Measurements from ENCODE around the gene ALG9.

Gene ALG9

DNA sequence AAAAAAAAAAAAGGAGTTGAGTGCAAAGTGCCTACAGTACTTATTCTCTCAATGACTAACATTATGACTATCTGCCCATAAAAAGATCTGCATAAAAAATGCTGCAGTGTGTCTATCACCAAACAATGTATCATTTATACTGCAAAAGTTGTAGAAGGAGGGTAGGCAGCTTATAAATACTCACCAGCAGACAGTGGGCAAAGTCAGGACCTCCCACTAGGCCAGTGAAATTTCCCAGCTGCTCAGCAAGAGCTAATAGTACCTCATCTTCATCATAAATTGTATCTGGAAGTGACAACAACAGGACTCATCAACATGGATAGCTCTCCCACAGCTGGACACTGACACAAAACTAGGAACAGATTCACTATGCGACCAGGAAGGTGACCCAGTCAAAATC lies 106.8 kb downstream of the ALG9 start:
- peak; percentile 11 for DNase-seq (ENCODE audit: low spot score)

DNA sequence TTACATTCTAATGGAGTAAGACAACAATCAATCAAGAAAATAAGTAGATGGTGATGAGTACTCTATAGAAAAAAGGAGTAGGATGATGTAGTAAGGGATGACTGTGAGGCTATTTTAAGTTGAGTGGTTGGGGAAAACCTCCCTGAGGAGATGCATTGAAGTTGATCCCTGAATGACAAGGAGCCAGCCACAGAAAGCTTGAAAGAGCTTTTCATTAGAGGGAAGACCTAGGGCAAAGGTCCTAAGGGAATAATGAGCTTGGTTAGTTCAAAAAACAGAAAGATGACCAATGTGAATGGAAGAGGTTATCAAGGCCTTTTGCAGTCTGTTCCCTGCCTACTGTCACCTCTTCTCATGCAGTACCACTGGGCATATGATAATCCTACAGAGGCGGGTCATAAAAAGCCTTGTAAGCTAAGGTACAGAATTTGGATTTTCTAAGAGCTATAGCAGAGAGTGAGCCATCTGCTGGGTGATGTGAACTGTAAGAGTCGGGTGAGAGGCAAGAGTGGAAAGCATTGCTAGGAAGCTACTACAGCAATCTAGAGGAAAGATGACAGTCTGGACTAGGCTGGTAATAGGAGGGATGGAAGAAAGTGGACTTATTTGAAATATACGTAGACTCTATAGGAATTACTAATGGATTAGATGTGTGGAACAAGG lies 108.3 kb downstream of the ALG9 start:
- no peak for DNase-seq (ENCODE audit: low spot score)

DNA sequence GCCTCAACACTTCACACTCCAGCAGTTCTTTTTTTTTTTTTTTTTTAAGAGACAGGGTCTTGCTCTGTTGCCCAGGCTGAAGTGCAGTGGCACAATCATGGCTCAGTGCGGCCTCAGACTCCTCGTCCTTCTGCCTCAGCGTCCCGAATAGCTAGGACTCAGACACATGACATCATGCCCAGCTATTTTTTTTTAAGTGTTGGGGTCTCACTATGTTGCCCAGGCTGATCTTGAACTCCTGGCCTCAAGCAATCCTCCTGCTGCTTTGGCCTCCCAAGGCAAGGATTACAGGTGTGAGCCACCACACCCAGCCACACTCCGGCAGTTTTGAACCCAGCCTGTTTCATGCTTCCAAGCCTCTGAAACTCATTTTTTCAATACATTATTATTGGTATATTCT lies 108.9 kb downstream of the ALG9 start:
- DNase-seq (ENCODE audit: low spot score), result no peak

DNA sequence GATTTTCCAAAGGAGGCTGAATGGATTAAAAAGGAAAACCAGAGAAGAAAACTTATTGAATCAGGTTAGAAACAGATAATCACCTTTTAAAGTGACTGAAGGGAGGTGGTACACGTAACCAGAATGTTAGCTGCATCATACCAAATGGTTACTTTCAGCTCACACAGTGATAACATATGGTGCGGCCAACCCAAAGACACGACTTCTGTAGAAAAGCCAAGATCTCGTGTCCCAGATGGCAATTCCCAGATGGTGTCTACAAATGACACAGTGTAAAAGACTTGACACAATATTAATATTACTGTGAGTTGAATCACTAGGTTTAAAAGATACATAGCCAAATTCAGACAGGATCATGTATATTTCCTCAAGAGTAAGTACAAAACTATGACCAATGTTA lies 110.3 kb downstream of the ALG9 start:
- no peak for DNase-seq (ENCODE audit: low spot score)

DNA sequence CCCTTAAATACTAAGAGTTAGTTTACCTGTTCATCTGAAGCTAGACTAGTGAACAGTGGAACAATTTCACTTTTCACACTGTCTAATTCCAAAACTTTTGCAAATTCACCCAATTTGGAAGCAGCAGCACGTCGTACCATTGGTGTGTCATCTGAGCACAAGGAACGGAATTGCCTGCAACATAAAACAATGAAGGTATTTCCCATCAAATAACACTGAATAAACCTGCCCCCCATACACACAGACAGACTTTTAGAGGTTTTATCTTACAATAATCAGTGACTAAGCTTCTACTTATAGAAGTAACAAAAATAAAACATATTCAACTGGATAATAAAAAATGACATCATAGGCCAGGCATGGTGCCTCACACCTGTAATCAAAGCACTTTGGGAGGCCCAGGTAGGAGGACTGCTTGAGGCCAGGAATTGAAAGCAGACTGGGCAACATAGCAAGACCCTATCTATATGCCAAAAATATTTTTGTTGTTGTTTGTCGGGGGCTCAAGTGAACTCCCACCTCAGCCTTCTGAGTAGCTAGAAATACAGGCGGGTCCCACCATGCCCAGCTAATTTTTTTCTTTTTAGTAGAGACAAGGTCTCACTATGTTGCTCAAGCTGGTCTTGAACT lies 111.5 kb downstream of the ALG9 start:
- DNase-seq (ENCODE audit: low spot score), result no peak

DNA sequence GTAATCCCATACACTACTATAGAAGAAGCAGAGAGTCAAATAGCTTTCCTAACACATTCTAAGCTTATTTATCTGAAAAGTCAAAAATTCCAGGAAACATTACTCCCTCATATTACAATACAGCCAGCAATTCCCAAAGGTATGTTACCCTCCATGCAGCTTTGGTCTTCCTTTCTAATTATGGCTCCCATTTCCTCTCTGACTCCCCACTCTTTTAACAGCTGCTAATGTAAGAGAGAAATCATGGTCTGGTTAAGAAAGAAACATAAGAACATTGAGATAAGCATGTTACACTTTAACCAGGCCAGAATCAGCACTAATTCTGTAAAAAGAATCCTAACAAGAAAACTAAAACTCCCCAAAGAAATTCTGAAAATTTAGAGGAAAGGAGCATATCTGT lies 112.0 kb downstream of the ALG9 start:
- DNase-seq (ENCODE audit: low spot score), result no peak

DNA sequence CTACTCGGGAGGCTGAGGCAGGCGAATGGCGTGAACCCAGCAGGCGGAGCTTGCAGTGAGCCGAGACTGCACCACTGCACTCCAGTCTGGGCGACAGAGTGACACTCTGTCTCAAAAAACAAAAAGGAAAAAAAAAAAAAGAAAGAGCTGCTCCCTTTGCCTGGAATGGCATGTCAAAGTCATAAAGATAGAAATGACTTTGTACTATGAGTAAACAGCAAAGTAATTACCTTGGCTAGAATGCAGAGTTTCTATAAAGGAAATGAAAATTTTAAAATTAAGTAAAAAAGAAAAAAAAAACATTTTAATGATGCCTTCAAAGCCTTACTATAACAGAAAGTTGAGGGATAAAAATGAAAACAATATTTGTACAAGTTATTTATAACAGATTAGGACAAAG lies 115.3 kb downstream of the ALG9 start:
- no peak for DNase-seq (ENCODE audit: low spot score)

DNA sequence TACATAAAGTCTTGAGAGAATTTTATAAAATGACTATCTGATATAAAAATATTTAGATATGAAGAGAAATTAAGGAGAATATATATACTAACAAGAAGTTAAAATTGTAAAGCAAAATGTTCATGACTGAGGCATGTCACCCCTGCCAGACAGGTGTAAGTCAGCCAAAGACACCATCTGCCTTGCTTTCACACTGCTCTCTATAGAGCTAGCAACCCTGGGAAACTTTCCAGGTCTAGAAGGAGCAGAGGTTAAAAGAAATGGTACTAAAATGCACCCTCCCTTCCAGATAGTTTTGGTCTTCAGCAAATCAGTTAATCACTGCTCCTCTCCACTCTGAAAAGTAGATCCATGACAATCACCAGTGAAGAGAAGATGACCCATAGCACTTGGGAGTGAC lies 121.7 kb downstream of the ALG9 start:
- DNase-seq (ENCODE audit: low spot score), result no peak

DNA sequence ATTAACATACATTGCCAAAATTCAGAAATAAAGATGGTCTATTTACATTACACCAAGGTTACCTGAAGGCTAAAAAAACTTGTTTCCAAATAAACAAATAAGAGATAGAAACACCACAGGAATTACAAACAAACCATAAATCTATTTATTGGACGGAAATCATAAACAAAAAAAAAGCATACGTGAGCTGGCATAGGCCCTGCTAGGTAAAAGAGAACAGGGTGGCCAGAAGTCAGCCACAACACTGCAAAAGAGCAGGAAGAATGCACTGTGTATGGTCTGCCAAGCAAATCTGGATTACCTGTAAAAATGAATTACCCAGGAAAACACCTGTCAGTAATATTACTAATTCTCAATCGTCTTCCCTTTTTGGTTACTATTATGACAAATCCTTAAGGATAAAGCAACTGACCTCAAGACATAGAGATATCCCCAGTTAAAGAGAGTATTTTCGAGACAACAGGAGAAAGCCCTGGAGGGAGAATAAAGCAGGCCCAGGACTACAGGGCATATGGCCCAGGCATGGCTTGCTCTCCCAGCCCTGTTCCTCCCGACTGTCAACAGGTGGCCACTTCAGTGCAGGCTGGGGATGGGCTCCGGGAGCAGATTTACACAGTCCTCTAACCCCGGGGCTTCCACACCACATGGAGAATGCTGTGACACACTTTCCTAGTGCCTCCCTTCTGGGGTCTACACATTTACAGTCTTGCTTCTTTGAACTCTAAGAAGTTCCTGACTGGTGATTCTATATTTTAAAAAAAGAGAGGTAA lies 123.2 kb downstream of the ALG9 start:
- no peak for DNase-seq (ENCODE audit: low spot score)

DNA sequence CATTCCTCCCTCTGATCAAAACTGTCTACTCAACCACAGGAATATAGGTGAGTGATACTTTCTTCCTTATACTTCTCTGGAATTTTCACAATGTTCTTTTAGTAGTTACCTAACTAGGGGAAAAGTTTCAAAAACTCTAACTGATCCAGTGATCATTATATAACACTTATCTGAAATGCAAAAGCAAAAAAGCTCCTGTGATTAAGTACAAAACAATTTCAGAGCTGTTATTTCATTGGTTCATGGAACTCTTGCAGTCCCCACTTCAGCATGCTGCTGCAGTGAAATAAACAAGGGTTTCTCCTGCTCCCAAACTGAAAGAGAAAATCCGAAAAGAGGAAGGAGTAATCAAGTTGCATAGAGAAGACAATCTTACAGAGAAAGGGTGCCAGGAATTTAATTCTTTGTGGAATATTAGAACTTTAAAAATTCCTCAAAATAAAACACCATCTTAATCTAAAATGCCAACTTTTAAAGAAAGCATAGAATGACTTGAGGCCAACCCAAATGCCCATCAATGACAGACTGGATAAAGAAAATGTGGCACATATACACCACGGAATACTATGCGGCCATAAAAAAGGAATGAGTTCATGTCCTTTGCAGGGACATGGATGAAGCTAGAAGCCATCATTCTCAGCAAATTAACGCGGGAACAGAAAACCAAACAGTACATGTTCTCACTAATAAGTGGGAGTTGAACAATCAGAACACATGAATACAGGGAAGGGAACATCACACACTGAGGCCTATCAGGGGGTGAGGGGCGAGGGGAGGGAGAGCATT lies 125.5 kb downstream of the ALG9 start:
- peak; percentile 53 for DNase-seq (ENCODE audit: low spot score)

DNA sequence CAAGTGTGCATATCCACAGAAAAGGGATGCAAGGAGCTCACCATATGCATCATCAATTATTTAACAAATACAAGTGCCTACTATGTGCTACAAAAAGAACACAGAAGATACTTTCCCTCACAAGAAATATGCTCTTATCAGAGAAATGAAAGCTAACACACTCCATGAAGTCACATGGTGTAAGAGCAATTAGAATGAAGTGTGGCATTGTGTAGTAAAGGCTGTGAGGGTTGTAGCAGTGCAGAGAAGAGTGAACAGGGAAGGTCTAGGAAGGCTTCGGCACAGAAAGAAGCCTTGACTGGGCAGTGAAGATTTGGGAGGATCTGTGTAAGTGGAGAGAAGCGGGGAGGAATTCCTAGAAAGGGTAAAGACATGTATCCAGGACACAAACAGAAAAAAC lies 127.7 kb downstream of the ALG9 start:
- no peak for DNase-seq (ENCODE audit: low spot score)

DNA sequence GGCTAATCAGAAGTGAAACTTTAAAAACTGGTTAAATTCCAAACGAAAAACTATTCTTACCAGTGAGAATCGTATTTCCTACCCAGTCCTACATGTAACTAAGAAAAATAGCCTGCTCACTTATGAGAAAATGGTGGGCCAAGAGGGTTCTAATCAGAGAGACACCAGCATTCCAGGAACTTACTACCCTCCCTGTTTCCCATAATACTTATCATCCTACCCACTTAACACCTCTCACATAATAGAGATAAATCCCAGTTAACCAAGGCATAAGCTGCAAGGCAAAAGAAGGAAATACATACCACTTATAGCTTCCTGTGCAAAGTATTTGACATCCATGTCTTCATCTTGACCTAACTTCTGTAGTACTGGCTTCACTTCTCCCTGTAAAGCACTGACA lies 129.6 kb downstream of the ALG9 start:
- DNase-seq (ENCODE audit: low spot score), result no peak

DNA sequence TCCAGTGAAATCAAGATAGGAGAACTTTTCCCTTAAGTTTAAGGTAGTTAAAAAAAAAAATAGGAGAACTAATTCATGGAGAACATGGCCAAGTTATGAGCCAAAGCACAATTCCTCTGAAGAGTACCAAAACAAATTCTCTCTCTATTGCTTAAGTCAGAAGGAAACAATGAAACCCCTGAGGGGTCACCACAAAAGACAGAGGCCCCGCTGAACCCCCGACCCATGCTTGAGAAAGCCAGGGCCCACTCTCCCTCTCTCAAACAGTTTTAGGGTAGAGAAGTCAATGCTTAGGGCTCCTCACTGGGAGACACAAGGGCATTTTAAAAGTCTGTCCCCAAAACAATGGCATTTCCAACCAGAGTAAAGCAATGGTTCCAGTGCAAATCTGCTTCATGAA lies 132.1 kb downstream of the ALG9 start:
- DNase-seq (ENCODE audit: low spot score), result no peak

DNA sequence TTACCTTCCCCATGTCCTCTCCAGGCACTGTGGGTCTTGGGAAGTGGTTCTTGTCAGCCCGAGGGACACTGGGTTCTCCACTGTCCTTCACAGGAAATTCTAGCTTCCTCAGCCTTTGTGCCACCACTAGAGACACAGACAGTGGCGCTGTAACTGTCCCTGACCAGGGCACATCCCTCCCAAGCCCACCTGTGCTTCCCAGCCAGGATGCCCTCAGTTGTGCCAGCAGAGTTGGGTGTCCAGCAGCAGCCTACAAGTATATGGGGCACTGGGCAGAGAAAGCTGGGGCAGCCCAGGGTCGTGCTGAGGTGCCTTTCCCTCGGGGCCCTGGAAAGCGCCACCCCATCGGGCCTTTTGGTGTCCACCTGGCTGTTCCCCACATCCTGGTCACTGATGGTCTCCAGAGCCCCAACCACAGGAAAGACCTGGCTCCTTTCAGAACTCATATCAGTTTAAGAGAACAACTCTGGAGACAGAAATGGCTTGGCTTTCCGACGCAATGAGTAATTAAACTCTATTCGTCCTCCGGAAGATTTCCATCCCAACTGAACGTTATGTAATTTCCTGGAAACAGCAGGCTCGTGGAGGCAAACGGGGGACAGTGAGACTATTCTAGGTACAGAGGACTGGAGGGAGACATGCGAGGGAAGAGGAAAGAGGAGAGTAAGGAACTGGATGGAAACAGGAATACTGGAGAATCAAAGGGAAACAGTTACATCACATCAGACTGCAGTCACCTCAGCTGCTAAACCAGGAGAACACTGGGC lies 133.8 kb downstream of the ALG9 start:
- no peak for DNase-seq (ENCODE audit: low spot score)

DNA sequence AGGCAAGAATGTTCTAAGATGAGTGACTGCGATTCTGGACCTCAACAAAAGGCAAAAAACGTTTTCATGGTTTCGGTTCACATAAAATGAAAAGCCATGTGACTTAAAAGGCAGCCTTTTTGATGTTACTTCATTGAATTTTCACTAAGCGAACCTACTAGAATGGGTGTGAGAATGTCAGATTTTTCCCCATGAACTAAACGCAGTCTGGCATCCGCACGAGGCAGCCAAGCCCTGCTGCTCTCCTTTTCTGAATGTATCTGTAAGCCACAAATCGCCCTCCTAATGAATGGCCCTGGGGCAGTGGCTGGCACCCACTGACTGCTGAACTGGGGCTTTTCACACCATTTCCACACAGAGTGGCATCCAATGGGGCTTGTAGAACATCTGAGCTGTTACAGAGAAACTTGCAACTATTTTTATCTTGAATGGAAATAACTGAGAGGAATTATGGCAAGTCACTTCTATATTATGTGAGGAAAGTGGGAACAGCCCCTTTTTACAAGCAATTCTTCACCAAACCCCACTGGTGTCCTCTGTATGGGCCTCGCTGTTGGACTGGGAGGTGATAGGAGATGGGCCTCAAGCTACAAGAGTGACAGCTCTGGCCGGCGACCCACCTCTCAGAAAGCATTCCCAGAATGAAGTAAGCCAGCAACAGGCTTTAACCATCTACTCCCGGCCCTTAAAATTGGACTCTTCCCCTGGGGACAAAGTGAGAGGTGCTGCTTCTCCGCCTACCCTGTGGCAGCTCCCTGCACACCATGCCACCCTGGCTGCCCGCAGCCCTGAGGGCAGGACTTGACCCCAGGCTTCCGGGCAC lies 134.5 kb downstream of the ALG9 start:
- no peak for DNase-seq (ENCODE audit: low spot score)

All from hepatic stellate cell (primary cell).